ENCODE data around the gene TOB1. TPM values are rescaled to one million over a fixed set of nuclear protein-coding genes. Genes with fewer than 3 reads are reported as not detected.

TOB1 gene
- total and polyA plus RNA-seq, 2 experiments from 2014 or later = 12.1 to 46.9 TPM

- TF ChIP-seq ZNF462 (CRISPR knock-in tag; IDR thresholded peaks at IDR 0.05) = no peak
- no peak for TF ChIP-seq POLR2AphosphoS5 (IDR thresholded peaks at IDR 0.05; ENCODE audit: low read depth)
- no peak for TF ChIP-seq REST (IDR thresholded peaks at IDR 0.05; ENCODE audit: unreplicated experiment)
- TF ChIP-seq EZH2 (IDR thresholded peaks at IDR 0.05; ENCODE audit: low read depth, unreplicated experiment) = no peak
These were observed 27.9 kb downstream of the TOB1 start (continued) for GRCh38 chr17:50837980-50838954.
